ENCODE measurements around the gene TEX261.

TEX261 gene

GRCh38 chr2:70957798-70958197 is 36.9 kb downstream of the TEX261 start:
- no peak overlapping the region for H3K4me3 ChIP-seq (ENCODE audit: low read depth, low read length)
- in situ Hi-C loops (cut with HindIII; ENCODE audit: low sequenced_read_pairs) = no loop called here
- no peak for TF ChIP-seq CTCF (IDR thresholded peaks at IDR 0.05; ENCODE audit: low read depth, low read length)
- DNase-seq (ENCODE audit: low read depth, low spot score) = no peak

GRCh38 chr2:70956141-70956540 is 38.5 kb downstream of the TEX261 start:
- no peak for DNase-seq (ENCODE audit: low read depth, low spot score)
- no peak overlapping the region for H3K4me3 ChIP-seq (ENCODE audit: low read depth, low read length)
- no peak for TF ChIP-seq CTCF (IDR thresholded peaks at IDR 0.05; ENCODE audit: low read depth, low read length)
- in situ Hi-C loops (cut with HindIII; ENCODE audit: low sequenced_read_pairs) = no loop called here

GRCh38 chr2:70954886-70955285 is 39.8 kb downstream of the TEX261 start:
- no peak for TF ChIP-seq CTCF (IDR thresholded peaks at IDR 0.05; ENCODE audit: low read depth, low read length)

GRCh38 chr2:70949086-70949485 is 45.6 kb downstream of the TEX261 start:
- no peak overlapping the region for H3K4me3 ChIP-seq (ENCODE audit: low read depth, low read length)
- in situ Hi-C loops (cut with HindIII; ENCODE audit: low sequenced_read_pairs) = no loop called here
- no peak for DNase-seq (ENCODE audit: low read depth, low spot score)
- no peak for TF ChIP-seq CTCF (IDR thresholded peaks at IDR 0.05; ENCODE audit: low read depth, low read length)

More at GRCh38 chr2:70954886-70955285, 39.8 kb downstream of the TEX261 start:
- in situ Hi-C loops (cut with HindIII; ENCODE audit: low sequenced_read_pairs) = no loop called here
- no peak for DNase-seq (ENCODE audit: low read depth, low spot score)
- H3K4me3 ChIP-seq (ENCODE audit: low read depth, low read length) = no peak overlapping the region

- in situ Hi-C loops (cut with HindIII; ENCODE audit: low sequenced_read_pairs) = no loop called here
- H3K4me3 ChIP-seq (ENCODE audit: low read depth, low read length) = peak overlapping the region; percentile 25
- DNase-seq (ENCODE audit: low read depth, low spot score) = peak; percentile 64
- peak; percentile 92 for TF ChIP-seq CTCF (IDR thresholded peaks at IDR 0.05; ENCODE audit: low read depth, low read length)
Observed at GRCh38 chr2:70948337-70949003, 46.2 kb downstream of the TEX261 start.

GRCh38 chr2:70947556-70948184 is 47.0 kb downstream of the TEX261 start:
- DNase-seq (ENCODE audit: low read depth, low spot score) = peak; percentile 51
- no peak overlapping the region for H3K4me3 ChIP-seq (ENCODE audit: low read depth, low read length)

More at GRCh38 chr2:70947556-70948184, 47.0 kb downstream of the TEX261 start:
- TF ChIP-seq CTCF (IDR thresholded peaks at IDR 0.05; ENCODE audit: low read depth, low read length) = no peak
- in situ Hi-C loops (cut with HindIII; ENCODE audit: low sequenced_read_pairs) = no loop called here

Measured in astrocyte of the spinal cord (primary cell).